Stimulated activated CD8-positive, alpha-beta memory T cell treated with anti-CD3 and anti-CD28 coated beads, Interleukin-4, amount 100 ng/mL, for 4 hours (primary cell): Measurements from ENCODE around the gene ST6GAL1.
"Not testable (repeated sequence)": the region's sequence is repeated elsewhere in the genome, so short reads cannot be mapped to it uniquely, and the experiment has no call there.

Experiments used
- DNase-seq, 2 donors: peaks; one replicate each; pipeline ENCODE4 v3.0.0-alpha.2; 2020; ENCODE audit warnings: low read depth in 2 of 2, low spot score in 1 of 2

ST6GAL1 gene

GRCh38 chr3:186940967-186941366 is 10.6 kb downstream of the ST6GAL1 start:
- DNase-seq, result no peak

- DNase-seq, result no peak
Measured at GRCh38 chr3:186942168-186942567, 11.8 kb downstream of the ST6GAL1 start.

- no peak for DNase-seq
Measured at GRCh38 chr3:186945255-186945823, 15.0 kb downstream of the ST6GAL1 start.

GRCh38 chr3:186946756-186947375 is 16.5 kb downstream of the ST6GAL1 start:
- DNase-seq, result no peak

- DNase-seq, result no peak
Measured at GRCh38 chr3:186949281-186949982, 19.1 kb downstream of the ST6GAL1 start.

- DNase-seq, result no peak
Measured at GRCh38 chr3:186950402-186951093, 20.2 kb downstream of the ST6GAL1 start.

GRCh38 chr3:186951640-186952552 is 21.6 kb downstream of the ST6GAL1 start:
- DNase-seq, result no peak

GRCh38 chr3:186953011-186953487 is 22.7 kb downstream of the ST6GAL1 start:
- no peak for DNase-seq

- not testable (repeated sequence) for DNase-seq
Measured at GRCh38 chr3:186953992-186954699, 23.8 kb downstream of the ST6GAL1 start.

GRCh38 chr3:186955898-186956696 is 25.8 kb downstream of the ST6GAL1 start:
- no peak for DNase-seq

GRCh38 chr3:186959029-186959624 is 28.8 kb downstream of the ST6GAL1 start:
- DNase-seq, result no peak

- no peak for DNase-seq
Measured at GRCh38 chr3:186960347-186960746, 30.0 kb downstream of the ST6GAL1 start.

- no peak for DNase-seq
Measured at GRCh38 chr3:186962445-186962844, 32.1 kb downstream of the ST6GAL1 start.

GRCh38 chr3:186963636-186964035 is 33.3 kb downstream of the ST6GAL1 start:
- DNase-seq, result no peak

GRCh38 chr3:186964071-186964470 is 33.7 kb downstream of the ST6GAL1 start:
- no peak for DNase-seq

GRCh38 chr3:186964616-186965015 is 34.3 kb downstream of the ST6GAL1 start:
- no peak for DNase-seq

GRCh38 chr3:186965141-186965879 is 35.0 kb downstream of the ST6GAL1 start:
- DNase-seq, result no peak

GRCh38 chr3:186966406-186966805 is 36.1 kb downstream of the ST6GAL1 start:
- no peak for DNase-seq
